Measurements from ENCODE around the gene KCTD4. TPM values are rescaled to one million over a fixed set of nuclear protein-coding genes. Genes with fewer than 3 reads are reported as not detected.

KCTD4 gene
- total RNA-seq, 2 experiments from 2014 or later: not detected

DNA sequence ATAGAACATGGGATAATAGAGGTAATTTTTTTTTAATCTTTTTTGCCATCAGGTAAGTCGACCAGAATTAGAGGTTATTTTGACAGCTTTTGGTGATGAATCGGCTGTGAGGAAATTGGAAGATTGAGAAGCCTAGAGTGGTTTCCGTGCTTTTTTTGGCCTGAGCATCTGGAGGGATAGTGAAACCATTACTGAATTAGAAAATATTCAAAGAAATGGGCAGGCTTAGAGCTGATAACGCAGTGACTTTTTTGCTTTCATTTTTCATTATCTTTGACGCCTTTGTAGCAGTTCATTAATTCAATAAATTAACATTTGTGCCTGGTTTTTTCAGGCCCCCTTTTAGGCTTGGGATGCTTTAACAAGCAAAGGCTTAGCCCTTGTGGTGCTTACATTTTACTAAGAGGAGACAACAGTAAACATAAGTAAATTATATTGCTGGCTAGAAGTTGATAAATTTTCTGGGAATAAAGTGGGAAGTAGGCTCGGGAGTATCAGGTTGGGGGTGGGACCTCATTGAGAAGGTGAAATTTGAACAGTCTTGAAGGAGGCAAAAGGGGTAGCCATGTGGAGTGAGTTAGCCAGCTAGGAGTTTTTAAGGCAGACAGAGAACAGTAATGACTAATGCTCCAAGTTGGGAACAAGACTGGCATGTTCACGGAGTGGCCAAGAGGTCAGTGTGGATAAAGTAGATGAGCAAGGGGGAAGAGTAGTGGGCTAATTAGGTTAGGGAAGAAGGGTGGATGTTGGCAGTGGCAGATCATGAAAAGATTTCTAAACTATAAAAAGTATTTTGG lies 44.1 kb downstream of the KCTD4 start:
- Mint-ChIP-seq H3K36me3 (ENCODE audit: low read depth) (peaks cover 88% of the 10 kb centered on the region), H3K9me3 (no peaks in the 10 kb centered on the region), H3K4me3 (no peak overlapping the region), H3K27me3 (no peaks in the 10 kb centered on the region), H3K4me1 (ENCODE audit: low read depth) (no peaks in the 10 kb centered on the region), H3K27ac (no peak overlapping the region)
- intact Hi-C loops (cut with DNase I, micrococcal nuclease): loop anchor here in 1 of 2 experiments (5.0 kb wide), 1 partner anchor 111 kb away; no protein-coding TSS in a partner anchor
- Histone ChIP-seq H3K27me3 (ENCODE audit: control insufficient read depth in 1 of 2, insufficient read depth in 2 of 2, low read length in 2 of 2) (no peaks in the 10 kb centered on the region), H3K36me3 (ENCODE audit: insufficient read depth, low read length) (peaks cover 15% of the 10 kb centered on the region), H3K9me3 (ENCODE audit: control insufficient read depth in 1 of 2, insufficient read depth in 1 of 2, low read length in 2 of 2) (no peaks in the 10 kb centered on the region), H3K27ac (ENCODE audit: low read depth in 1 of 2, low read length in 2 of 2) (no peak overlapping the region), H3K4me1 (ENCODE audit: insufficient read depth, low read length) (no peaks in the 10 kb centered on the region), H3K4me3 (ENCODE audit: low read length) (no peak overlapping the region)
- POLR2A ChIA-PET: no interaction called here
- CTCF ChIA-PET: no interaction called here
- ATAC-seq (ENCODE audit: poor library complexity) (no peak), DNase-seq (no peak)
- TF ChIP-seq CTCF (IDR thresholded peaks at IDR 0.05): no peak

DNA sequence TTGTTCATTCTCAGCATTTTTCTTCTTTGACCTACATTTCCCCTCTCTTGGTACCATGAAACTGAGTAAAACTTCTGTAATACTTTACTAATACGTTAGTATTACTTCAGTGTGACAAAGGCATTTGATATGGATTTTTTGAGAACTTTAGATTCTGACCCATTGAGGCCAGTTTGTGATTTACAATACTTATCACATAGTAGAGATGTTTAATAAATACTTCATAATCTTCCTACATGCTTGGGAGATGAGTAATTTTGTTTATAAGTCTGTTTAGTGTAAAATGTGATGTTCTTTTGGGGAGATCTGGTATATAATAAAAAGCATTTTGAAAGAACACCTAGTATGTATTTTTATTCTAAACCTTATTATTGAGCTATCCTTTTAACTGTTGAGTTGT lies 50.9 kb downstream of the KCTD4 start:
- POLR2A ChIA-PET: no interaction called here

GRCh38 chr13:45143346-45143751 lies 57.5 kb downstream of the KCTD4 start:
- Histone ChIP-seq H3K4me1 (ENCODE audit: insufficient read depth, low read length) (no peaks in the 10 kb centered on the region), H3K9me3 (ENCODE audit: control insufficient read depth in 1 of 2, insufficient read depth in 1 of 2, low read length in 2 of 2) (no peaks in the 10 kb centered on the region), H3K27ac (ENCODE audit: low read depth in 1 of 2, low read length in 2 of 2) (no peak overlapping the region), H3K4me3 (ENCODE audit: low read length) (no peak overlapping the region), H3K36me3 (ENCODE audit: insufficient read depth, low read length) (peaks cover 24% of the 10 kb centered on the region), H3K27me3 (ENCODE audit: control insufficient read depth in 1 of 2, insufficient read depth in 2 of 2, low read length in 2 of 2) (no peaks in the 10 kb centered on the region)
- TF ChIP-seq CTCF (IDR thresholded peaks at IDR 0.05): no peak
- Mint-ChIP-seq H3K9me3 (no peaks in the 10 kb centered on the region), H3K27me3 (no peaks in the 10 kb centered on the region), H3K27ac (no peak overlapping the region), H3K36me3 (ENCODE audit: low read depth) (peaks cover 32% of the 10 kb centered on the region), H3K4me3 (no peak overlapping the region), H3K4me1 (ENCODE audit: low read depth) (peaks cover 38% of the 10 kb centered on the region)
- ChIA-PET CTCF (no interaction called here), POLR2A (no interaction called here)
- ATAC-seq (ENCODE audit: poor library complexity): no peak
- no peak for DNase-seq
- intact Hi-C loops (cut with DNase I, micrococcal nuclease): loop anchor here in 1 of 2 experiments (10.0 kb wide), 1 partner anchor 89 kb away; no protein-coding TSS in a partner anchor

More for the DNA sequence above, 50.9 kb downstream of the KCTD4 start:
- no peak overlapping the region for H3K4me3 ChIP-seq (ENCODE audit: low read length)
- no peak for TF ChIP-seq CTCF (IDR thresholded peaks at IDR 0.05)
- Mint-ChIP-seq H3K27me3 (no peaks in the 10 kb centered on the region), H3K4me1 (ENCODE audit: low read depth) (peaks cover 16% of the 10 kb centered on the region), H3K4me3 (no peak overlapping the region), H3K27ac (no peak overlapping the region), H3K9me3 (no peaks in the 10 kb centered on the region), H3K36me3 (ENCODE audit: low read depth) (peaks cover 44% of the 10 kb centered on the region)
- intact Hi-C loops (cut with DNase I, micrococcal nuclease): loop anchor here in 1 of 2 experiments (10.0 kb wide), 1 partner anchor 95 kb away; no protein-coding TSS in a partner anchor
- no peak overlapping the region for H3K27ac ChIP-seq (ENCODE audit: low read depth in 1 of 2, low read length in 2 of 2)
- H3K27me3 ChIP-seq (ENCODE audit: control insufficient read depth in 1 of 2, insufficient read depth in 2 of 2, low read length in 2 of 2): no peaks in the 10 kb centered on the region
- H3K9me3 ChIP-seq (ENCODE audit: control insufficient read depth in 1 of 2, insufficient read depth in 1 of 2, low read length in 2 of 2): no peaks in the 10 kb centered on the region
- H3K36me3 ChIP-seq (ENCODE audit: insufficient read depth, low read length): peaks cover 6% of the 10 kb centered on the region
- CTCF ChIA-PET: no interaction called here
- ATAC-seq (ENCODE audit: poor library complexity) (no peak), DNase-seq (no peak)
- no peaks in the 10 kb centered on the region for H3K4me1 ChIP-seq (ENCODE audit: insufficient read depth, low read length)

Other genes with a start within 250 kb of the KCTD4 start
- gene NUFIP1, start 211.6 kb downstream of the KCTD4 start, total RNA-seq: 1 to 10 TPM; 4.3 to 4.4 TPM
- 10 to 100 TPM; 18.9 to 20.8 TPM for gene GPALPP1, start 211.5 kb downstream of the KCTD4 start, total RNA-seq
- gene GTF2F2, start 80.5 kb downstream of the KCTD4 start, total RNA-seq: 10 to 100 TPM; 11.7 to 14.8 TPM
- gene TPT1, start 140.1 kb upstream of the KCTD4 start, total RNA-seq: 1,000 to 10,000 TPM; 8,742 to 8,834 TPM
- 10 to 100 TPM; 23.2 to 28.6 TPM for gene SLC25A30, start 217.3 kb upstream of the KCTD4 start, total RNA-seq

Data from CD4-positive, alpha-beta T cell (primary cell).